ENCODE results near the gene SPRYD3.

Gene SPRYD3

GRCh38 chr12:53063708-53064612 is 15.2 kb downstream of the SPRYD3 start:
- DNase-seq (ENCODE audit: low spot score) = peak; percentile 54

GRCh38 chr12:53062977-53063707 is 16.0 kb downstream of the SPRYD3 start:
- no peak for DNase-seq (ENCODE audit: low spot score)

- no peak for DNase-seq (ENCODE audit: low spot score)
Measured at GRCh38 chr12:53062011-53062961, 16.9 kb downstream of the SPRYD3 start.

GRCh38 chr12:53061404-53062010 is 17.7 kb downstream of the SPRYD3 start:
- peak; percentile 44 for DNase-seq (ENCODE audit: low spot score)

- no peak for DNase-seq (ENCODE audit: low spot score)
Measured at GRCh38 chr12:53060721-53061276, 18.4 kb downstream of the SPRYD3 start.

GRCh38 chr12:53060064-53060720 is 19.0 kb downstream of the SPRYD3 start:
- DNase-seq (ENCODE audit: low spot score) = no peak

GRCh38 chr12:53059434-53060063 is 19.6 kb downstream of the SPRYD3 start:
- DNase-seq (ENCODE audit: low spot score) = no peak

- DNase-seq (ENCODE audit: low spot score) = no peak
Measured at GRCh38 chr12:53058674-53059433, 20.3 kb downstream of the SPRYD3 start.

GRCh38 chr12:53057816-53058500 is 21.2 kb downstream of the SPRYD3 start:
- DNase-seq (ENCODE audit: low spot score) = no peak

- no peak for DNase-seq (ENCODE audit: low spot score)
Measured at GRCh38 chr12:53056901-53057300, 22.3 kb downstream of the SPRYD3 start.

- DNase-seq (ENCODE audit: low spot score) = no peak
Measured at GRCh38 chr12:53056296-53056695, 22.9 kb downstream of the SPRYD3 start.

- DNase-seq (ENCODE audit: low spot score) = no peak
Measured at GRCh38 chr12:53055471-53056266, 23.5 kb downstream of the SPRYD3 start.

- peak; percentile 98 for DNase-seq (ENCODE audit: low spot score)
Measured at GRCh38 chr12:53054112-53054878, 24.9 kb downstream of the SPRYD3 start.

GRCh38 chr12:53053218-53054111 is 25.7 kb downstream of the SPRYD3 start:
- DNase-seq (ENCODE audit: low spot score) = peak; percentile 76

- DNase-seq (ENCODE audit: low spot score) = no peak
Measured at GRCh38 chr12:53052419-53053217, 26.6 kb downstream of the SPRYD3 start.

Data from NAMALWA (cell line).